HG02610 (cell line): Measurements from ENCODE around the gene ARHGAP9.

ENCODE experiments used
- ATAC-seq: cut with Tn5 transposase; IDR thresholded peaks from one replicate; pipeline ENCODE4 v1.9.1; 2021; ENCODE audit warnings: mild to moderate bottlenecking, moderate library complexity; ENCODE audit not compliant: unreplicated experiment

Gene ARHGAP9

GRCh38 chr12:57479376-57480115 lies at the start of gene ARHGAP9:
Gene ARHGAP9 (minus strand): TSS chr12:57479866. CDS start chr12:57479406, 460 bp downstream.
- peak; percentile 42 for ATAC-seq

GRCh38 chr12:57528831-57529555 lies 49.3 kb upstream of the ARHGAP9 start:
- no peak for ATAC-seq

GRCh38 chr12:57528176-57528575 lies 48.5 kb upstream of the ARHGAP9 start:
- ATAC-seq: no peak

GRCh38 chr12:57527184-57527583 lies 47.5 kb upstream of the ARHGAP9 start:
- ATAC-seq: no peak

- ATAC-seq: no peak
Observed at GRCh38 chr12:57526477-57527126, 46.9 kb upstream of the ARHGAP9 start.

GRCh38 chr12:57525615-57526383 lies 46.1 kb upstream of the ARHGAP9 start:
- ATAC-seq: no peak

GRCh38 chr12:57524814-57525614 lies 45.3 kb upstream of the ARHGAP9 start:
- no peak for ATAC-seq

- ATAC-seq: no peak
Observed at GRCh38 chr12:57523706-57524614, 44.3 kb upstream of the ARHGAP9 start.

GRCh38 chr12:57522887-57523705 lies 43.4 kb upstream of the ARHGAP9 start:
- no peak for ATAC-seq

GRCh38 chr12:57522011-57522886 lies 42.6 kb upstream of the ARHGAP9 start, which contains the start of gene MBD6:
Gene MBD6 (plus strand): TSS chr12:57522824. CDS start chr12:57524304, 1,480 bp downstream.
- ATAC-seq: peak; percentile 28

- ATAC-seq: no peak
Observed at GRCh38 chr12:57521525-57522010, 41.9 kb upstream of the ARHGAP9 start.

- peak; percentile 68 for ATAC-seq
Observed at GRCh38 chr12:57520053-57520818, 40.6 kb upstream of the ARHGAP9 start, which contains the start of gene DDIT3. Gene DDIT3 (minus strand): TSS chr12:57520514. CDS start chr12:57517406, 3,108 bp downstream.

- peak; percentile 0 for ATAC-seq
Observed at GRCh38 chr12:57519796-57520052, 40.1 kb upstream of the ARHGAP9 start.

GRCh38 chr12:57518920-57519795 lies 39.5 kb upstream of the ARHGAP9 start:
- no peak for ATAC-seq

- no peak for ATAC-seq
Observed at GRCh38 chr12:57518176-57518919, 38.7 kb upstream of the ARHGAP9 start.
